ENCODE data around the gene GTF3C1. TPM values are rescaled to one million over a fixed set of nuclear protein-coding genes. Genes with fewer than 3 reads are reported as not detected.

The GTF3C1 gene
- polyA plus RNA-seq, 1 donor from 2014 or later: 54.0 TPM

GRCh38 chr16:27495191-27495590 lies 54.5 kb downstream of the GTF3C1 start:
- no peak for TF ChIP-seq MXI1 (conservative IDR thresholded peaks at IDR 0.05; ENCODE audit: poor library complexity, severe bottlenecking)
- no peak for TF ChIP-seq SMC3 (conservative IDR thresholded peaks at IDR 0.05; ENCODE audit: poor library complexity)
- TF ChIP-seq CTCF (IDR thresholded peaks at IDR 0.05; ENCODE audit: poor library complexity, severe bottlenecking): no peak
- TF ChIP-seq EP300 (conservative IDR thresholded peaks at IDR 0.05; ENCODE audit: poor library complexity, severe bottlenecking): no peak
- TF ChIP-seq REST (IDR thresholded peaks at IDR 0.05; ENCODE audit: borderline replicate concordance): no peak
- TF ChIP-seq EZH2 (IDR thresholded peaks at IDR 0.05; ENCODE audit: borderline replicate concordance, insufficient read depth, low read length, poor library complexity, severe bottlenecking): no peak
- TF ChIP-seq POLR2AphosphoS5 (IDR thresholded peaks at IDR 0.05): no peak
- TF ChIP-seq RAD21 (conservative IDR thresholded peaks at IDR 0.05): no peak
- no peak for TF ChIP-seq TAF1 (IDR thresholded peaks at IDR 0.05; ENCODE audit: low read depth)
- no peak overlapping the region for H2AFZ ChIP-seq (ENCODE audit: low read depth, low read length)
- no peaks in the 10 kb centered on the region for H3K27me3 ChIP-seq (ENCODE audit: insufficient read depth, low read depth, low read length)

GRCh38 chr16:27492588-27492979 lies 57.1 kb downstream of the GTF3C1 start:
- Histone ChIP-seq H3K79me2 (replicated peaks; ENCODE audit: insufficient read depth, low read length) (no peaks in the 10 kb centered on the region), H3K27ac (ENCODE audit: low read length) (no peak overlapping the region), H3K9me3 (ENCODE audit: low read length) (no peaks in the 10 kb centered on the region), H3F3A (ENCODE audit: insufficient read depth, low read length, poor library complexity, severe bottlenecking) (no peaks in the 10 kb centered on the region), H2AFZ (ENCODE audit: low read depth, low read length) (no peak overlapping the region), H3K4me2 (ENCODE audit: low read length) (no peak overlapping the region), H3K9me2 (ENCODE audit: insufficient read depth, low read length) (no peaks in the 10 kb centered on the region), H3K27me3 (ENCODE audit: insufficient read depth, low read depth, low read length) (no peaks in the 10 kb centered on the region), H4K20me1 (ENCODE audit: insufficient read depth) (no peaks in the 10 kb centered on the region), H3K9ac (ENCODE audit: low read length) (no peak overlapping the region), H3K36me3 (ENCODE audit: insufficient read depth, low read length) (peaks cover 8% of the 10 kb centered on the region), H3K4me3 (ENCODE audit: low read length) (no peak overlapping the region)
- TF ChIP-seq EP300 (conservative IDR thresholded peaks at IDR 0.05; ENCODE audit: poor library complexity, severe bottlenecking) (no peak), REST (IDR thresholded peaks at IDR 0.05; ENCODE audit: borderline replicate concordance) (no peak), TAF1 (IDR thresholded peaks at IDR 0.05; ENCODE audit: low read depth) (no peak), RAD21 (conservative IDR thresholded peaks at IDR 0.05) (no peak), EZH2 (IDR thresholded peaks at IDR 0.05; ENCODE audit: borderline replicate concordance, insufficient read depth, low read length, poor library complexity, severe bottlenecking) (no peak), MXI1 (conservative IDR thresholded peaks at IDR 0.05; ENCODE audit: poor library complexity, severe bottlenecking) (no peak)

More at GRCh38 chr16:27495191-27495590, 54.5 kb downstream of the GTF3C1 start:
- H3K9me3 ChIP-seq (ENCODE audit: low read length): no peaks in the 10 kb centered on the region
- no peak overlapping the region for H3K4me2 ChIP-seq (ENCODE audit: low read length)
- no peak overlapping the region for H3K4me3 ChIP-seq (ENCODE audit: low read length)
- H3K79me2 ChIP-seq (replicated peaks; ENCODE audit: insufficient read depth, low read length): no peaks in the 10 kb centered on the region
- H3F3A ChIP-seq (ENCODE audit: insufficient read depth, low read length, poor library complexity, severe bottlenecking): no peaks in the 10 kb centered on the region
- H3K9ac ChIP-seq (ENCODE audit: low read length): no peak overlapping the region
- no peak overlapping the region for H3K27ac ChIP-seq (ENCODE audit: low read length)
- H3K36me3 ChIP-seq (ENCODE audit: insufficient read depth, low read length): no peaks in the 10 kb centered on the region
- H3K9me2 ChIP-seq (ENCODE audit: insufficient read depth, low read length): no peaks in the 10 kb centered on the region
- no peaks in the 10 kb centered on the region for H4K20me1 ChIP-seq (ENCODE audit: insufficient read depth)
